Fibroblast of villous mesenchyme (primary cell): ENCODE data around the gene CPT2. TPM values are rescaled to one million over a fixed set of nuclear protein-coding genes. Genes with fewer than 3 reads are reported as not detected.
"Not testable (repeated sequence)": the region's sequence is repeated elsewhere in the genome, so short reads cannot be mapped to it uniquely, and the experiment has no call there.

Source experiments
- DNase-seq: peaks from one replicate; pipeline ENCODE4 v3.0.0-alpha.2; 2010; ENCODE audit warnings: low read depth
- H3K4me3 ChIP-seq: 2 replicates; pipeline ENCODE4 v1.5.1; 2011; ENCODE audit warnings: low read depth, mild to moderate bottlenecking, low read length
- total RNA-seq: library from RNA; depleted of rRNA; stranded (reverse); fragments of >200 nt; gene quantifications from 2 replicates; pipeline ENCODE4 v1.2.3, GENCODE V29; 2012
- TF ChIP-seq, protein P1 (sequence below): IDR thresholded peaks from 2 replicates; pipeline ENCODE4 v1.5.1; 2012; ENCODE audit warnings: low read depth, mild to moderate bottlenecking, low read length; ENCODE audit not compliant: insufficient read depth

The CPT2 gene
- total RNA-seq, 1 donor = 19.0 TPM

DNA sequence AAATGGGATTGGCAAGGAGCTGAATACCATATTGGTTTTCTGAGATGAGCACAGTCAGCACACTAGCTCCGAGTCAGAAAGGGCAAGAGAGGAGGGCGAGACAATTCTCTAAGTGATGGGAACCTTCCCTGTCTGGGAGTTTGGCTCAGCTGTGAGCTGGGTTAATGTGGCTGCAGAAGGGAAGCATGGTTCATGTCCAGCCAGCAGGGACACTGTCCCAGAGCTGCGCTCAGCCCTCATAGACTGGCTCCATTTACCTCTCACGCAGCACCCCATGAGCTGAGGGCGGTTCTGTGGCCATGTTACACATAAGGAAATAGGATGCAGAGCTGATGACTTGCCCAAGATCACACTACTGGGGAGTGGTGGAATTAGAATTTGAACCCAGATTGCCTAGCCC, 15.7 kb upstream of the CPT2 start:
- H3K4me3 ChIP-seq = no peak overlapping the region
- no peak for DNase-seq
- TF ChIP-seq, protein P1, sequence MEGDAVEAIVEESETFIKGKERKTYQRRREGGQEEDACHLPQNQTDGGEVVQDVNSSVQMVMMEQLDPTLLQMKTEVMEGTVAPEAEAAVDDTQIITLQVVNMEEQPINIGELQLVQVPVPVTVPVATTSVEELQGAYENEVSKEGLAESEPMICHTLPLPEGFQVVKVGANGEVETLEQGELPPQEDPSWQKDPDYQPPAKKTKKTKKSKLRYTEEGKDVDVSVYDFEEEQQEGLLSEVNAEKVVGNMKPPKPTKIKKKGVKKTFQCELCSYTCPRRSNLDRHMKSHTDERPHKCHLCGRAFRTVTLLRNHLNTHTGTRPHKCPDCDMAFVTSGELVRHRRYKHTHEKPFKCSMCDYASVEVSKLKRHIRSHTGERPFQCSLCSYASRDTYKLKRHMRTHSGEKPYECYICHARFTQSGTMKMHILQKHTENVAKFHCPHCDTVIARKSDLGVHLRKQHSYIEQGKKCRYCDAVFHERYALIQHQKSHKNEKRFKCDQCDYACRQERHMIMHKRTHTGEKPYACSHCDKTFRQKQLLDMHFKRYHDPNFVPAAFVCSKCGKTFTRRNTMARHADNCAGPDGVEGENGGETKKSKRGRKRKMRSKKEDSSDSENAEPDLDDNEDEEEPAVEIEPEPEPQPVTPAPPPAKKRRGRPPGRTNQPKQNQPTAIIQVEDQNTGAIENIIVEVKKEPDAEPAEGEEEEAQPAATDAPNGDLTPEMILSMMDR = no peak

DNA sequence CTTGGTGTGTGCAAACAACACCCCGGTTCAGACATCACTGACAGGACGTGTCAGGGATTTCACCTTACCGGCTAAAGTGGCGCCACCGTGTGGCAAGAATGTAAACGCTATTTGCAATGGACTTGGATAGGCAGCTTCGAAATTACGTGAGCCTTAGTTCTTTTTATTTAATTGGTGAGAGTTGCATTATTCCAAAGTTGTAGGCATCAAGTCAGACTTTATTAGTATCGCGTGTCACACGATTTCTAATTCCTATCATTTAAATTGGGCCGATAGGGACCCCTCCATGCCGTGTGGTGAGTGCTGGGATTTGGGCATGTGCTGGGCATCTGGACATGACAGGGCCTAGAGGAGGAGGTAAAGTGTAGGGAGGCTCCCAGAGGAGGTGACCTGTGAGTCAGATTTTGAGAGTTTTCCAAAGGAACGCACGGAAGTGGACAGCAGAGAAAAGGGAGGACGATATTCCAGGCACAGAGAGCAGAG, 14.5 kb upstream of the CPT2 start:
- TF ChIP-seq, protein P1 = peak; percentile 73

DNA sequence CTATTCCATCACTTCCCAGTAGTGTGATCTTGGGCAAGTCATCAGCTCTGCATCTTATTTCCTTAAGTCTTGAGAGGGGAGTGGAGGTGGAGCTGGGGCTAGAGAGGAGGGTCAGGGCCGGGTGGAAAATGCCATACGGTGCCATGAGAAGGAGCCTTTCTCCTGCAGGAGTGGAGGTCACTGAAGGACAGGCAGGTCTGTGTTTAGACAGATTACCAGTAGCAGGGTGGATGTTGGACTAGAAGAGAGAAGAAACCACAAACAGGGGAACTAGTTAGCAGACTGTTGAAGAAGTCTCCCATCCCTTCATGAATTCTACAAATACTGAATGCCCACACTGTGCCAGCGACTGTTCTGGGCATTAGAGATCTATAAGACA, 13.9 kb upstream of the CPT2 start:
- DNase-seq = peak; percentile 49
- TF ChIP-seq, protein P1 = no peak
- no peak overlapping the region for H3K4me3 ChIP-seq

More for the DNA sequence above, 14.5 kb upstream of the CPT2 start:
- DNase-seq = peak; percentile 88
- H3K4me3 ChIP-seq = no peak overlapping the region

DNA sequence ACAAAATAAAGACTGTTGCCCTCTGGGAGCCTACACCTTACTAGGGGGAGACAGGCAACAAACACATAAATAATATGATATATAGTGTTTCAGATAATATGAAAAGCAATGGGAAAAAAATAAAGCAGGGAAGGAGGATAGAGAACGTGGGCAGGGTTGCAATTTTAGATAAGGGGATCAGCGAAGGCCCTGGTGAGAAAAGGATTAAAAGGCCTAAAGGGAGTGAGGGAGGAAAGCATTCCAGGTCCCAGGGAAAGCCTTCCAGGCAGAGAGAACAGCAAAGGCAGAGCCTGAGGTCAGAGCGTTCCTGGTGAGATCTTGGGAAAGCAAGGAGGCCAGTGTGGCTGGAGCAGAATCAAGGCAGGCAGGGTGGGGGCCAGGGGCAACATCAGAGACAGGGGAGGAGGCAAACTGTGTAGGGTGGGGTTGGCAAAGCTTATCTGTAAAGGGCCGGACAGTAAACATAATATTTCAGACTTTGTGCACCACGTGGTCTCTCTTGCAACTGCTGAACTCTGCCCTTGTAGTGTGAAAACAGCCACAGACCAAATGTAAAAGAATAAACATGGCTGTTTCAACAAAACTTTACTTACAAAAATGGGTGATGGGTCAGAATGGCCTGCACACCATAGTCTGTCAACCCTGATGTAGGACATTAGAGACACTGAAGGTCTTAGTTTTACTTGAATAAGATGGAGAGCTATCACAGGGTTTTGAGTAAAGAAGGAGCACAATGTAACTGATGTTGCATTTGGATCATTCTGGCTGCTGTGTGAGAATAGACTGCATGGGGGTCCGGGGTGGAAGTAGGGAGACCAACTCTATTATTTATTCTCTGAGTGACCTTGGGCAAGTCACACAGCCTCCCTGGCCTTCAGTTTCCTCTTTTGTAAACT, 13.3 kb upstream of the CPT2 start:
- TF ChIP-seq, protein P1 = no peak
- DNase-seq = peak; percentile 99
- no peak overlapping the region for H3K4me3 ChIP-seq

DNA sequence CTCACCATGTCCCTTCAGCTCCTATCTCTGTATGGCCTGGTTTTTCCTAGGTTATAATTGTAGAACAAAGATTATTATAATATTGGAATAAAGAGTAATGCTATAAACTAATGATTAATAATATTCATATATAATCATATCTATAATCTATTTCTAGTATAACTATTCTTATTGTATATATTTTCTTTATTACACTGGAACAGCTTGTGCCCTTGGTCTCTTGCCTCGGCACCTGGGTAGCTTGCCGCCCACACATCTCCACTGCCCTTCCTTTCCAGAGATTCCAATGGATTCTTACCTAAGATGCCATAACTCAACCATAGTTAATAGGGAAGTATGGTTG, 10.7 kb upstream of the CPT2 start:
- not testable (repeated sequence) for DNase-seq, H3K4me3 ChIP-seq

DNA sequence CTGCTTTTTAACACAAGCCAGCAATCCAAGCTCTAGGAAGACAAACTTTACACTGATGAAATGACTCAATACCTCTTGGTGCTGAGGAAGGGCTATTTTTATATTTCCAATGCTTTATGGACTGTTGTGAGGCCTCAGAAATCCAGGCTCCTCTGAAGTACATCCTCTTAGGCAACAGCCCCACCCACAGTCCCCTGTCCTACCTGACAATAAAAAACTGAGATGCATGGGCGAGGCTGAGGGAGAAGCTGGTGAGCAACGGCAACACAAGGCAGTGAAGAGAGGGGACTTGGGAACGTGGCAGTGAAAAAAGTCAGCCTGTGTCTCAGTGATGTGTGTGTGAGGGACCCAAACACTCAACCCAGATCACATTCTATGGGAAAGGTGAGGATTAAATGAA, 10.1 kb upstream of the CPT2 start:
- TF ChIP-seq, protein P1 = no peak
- no peak overlapping the region for H3K4me3 ChIP-seq
- no peak for DNase-seq

DNA sequence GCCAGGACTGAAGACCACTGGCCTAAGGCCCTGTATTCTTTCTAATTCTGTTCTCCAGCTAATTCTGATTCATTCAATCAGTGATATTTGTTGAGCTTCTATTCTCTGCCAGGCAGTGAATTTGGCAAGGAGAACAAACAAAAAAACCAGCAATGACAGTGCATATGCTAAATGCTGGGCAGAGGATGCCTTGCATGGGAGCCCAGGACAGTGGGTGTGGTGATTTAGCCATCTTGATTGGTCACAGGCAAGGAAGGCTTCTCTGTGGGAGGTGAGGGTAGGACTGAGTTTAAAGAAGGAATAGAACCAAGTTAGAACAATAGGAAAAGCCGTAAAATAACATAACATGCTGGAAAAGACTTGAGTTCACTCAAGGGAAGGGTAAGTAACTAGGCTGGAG, 9.2 kb upstream of the CPT2 start:
- TF ChIP-seq, protein P1 = no peak
- no peak for DNase-seq

More for the DNA sequence above, 9.2 kb upstream of the CPT2 start:
- no peak overlapping the region for H3K4me3 ChIP-seq
